ENCODE measurements around the gene ATP11A.

Gene ATP11A

GRCh38 chr13:112887151-112887550 lies 197.3 kb downstream of the ATP11A start:
- no peak for DNase-seq (ENCODE audit: low read depth, low spot score)
- POLR2A ChIA-PET: no interaction called here
- CTCF ChIA-PET: interaction anchor here (0.9 to 3.1 kb wide), 4 partner anchors 13 to 280 kb away, joined by 3 to 20 read pairs (median 5); no protein-coding TSS in a partner anchor

DNA sequence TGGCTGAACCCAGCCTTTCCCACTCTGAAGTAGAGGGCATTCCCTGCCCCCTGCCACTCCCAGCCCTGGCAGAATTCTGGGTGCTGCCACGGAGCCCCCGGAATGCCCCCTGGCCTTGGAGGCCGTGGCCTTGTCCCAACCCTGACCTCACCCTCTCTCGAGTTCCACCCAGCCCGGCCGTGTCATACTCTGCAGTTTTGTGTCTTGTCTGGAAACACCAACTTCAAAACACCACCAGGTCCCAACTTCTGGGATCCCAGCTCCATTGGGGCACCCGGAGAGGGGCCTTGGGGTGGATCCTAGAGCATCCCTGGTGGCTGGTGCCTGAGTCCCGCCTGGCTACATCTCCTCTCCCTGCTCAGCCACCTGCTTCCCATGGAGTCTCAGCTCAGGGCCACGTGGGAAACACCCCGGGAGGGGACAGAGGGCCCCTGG lies 197.7 kb downstream of the ATP11A start:
- DNase-seq (ENCODE audit: low read depth, low spot score): no peak
- no peak for TF ChIP-seq CTCF (IDR thresholded peaks at IDR 0.05; ENCODE audit: insufficient read depth, low read length, missing control alignments)
- no peak overlapping the region for H3K4me3 ChIP-seq (ENCODE audit: low read depth, low read length)
- ChIA-PET CTCF (interaction anchor here (1.1 to 3.1 kb wide), 2 partner anchors 13 to 44 kb away, joined by 3 to 20 read pairs; no protein-coding TSS in a partner anchor), POLR2A (no interaction called here)

More at GRCh38 chr13:112887151-112887550, 197.3 kb downstream of the ATP11A start:
- no peak for TF ChIP-seq CTCF (IDR thresholded peaks at IDR 0.05; ENCODE audit: insufficient read depth, low read length, missing control alignments)
- H3K4me3 ChIP-seq (ENCODE audit: low read depth, low read length): no peak overlapping the region

DNA sequence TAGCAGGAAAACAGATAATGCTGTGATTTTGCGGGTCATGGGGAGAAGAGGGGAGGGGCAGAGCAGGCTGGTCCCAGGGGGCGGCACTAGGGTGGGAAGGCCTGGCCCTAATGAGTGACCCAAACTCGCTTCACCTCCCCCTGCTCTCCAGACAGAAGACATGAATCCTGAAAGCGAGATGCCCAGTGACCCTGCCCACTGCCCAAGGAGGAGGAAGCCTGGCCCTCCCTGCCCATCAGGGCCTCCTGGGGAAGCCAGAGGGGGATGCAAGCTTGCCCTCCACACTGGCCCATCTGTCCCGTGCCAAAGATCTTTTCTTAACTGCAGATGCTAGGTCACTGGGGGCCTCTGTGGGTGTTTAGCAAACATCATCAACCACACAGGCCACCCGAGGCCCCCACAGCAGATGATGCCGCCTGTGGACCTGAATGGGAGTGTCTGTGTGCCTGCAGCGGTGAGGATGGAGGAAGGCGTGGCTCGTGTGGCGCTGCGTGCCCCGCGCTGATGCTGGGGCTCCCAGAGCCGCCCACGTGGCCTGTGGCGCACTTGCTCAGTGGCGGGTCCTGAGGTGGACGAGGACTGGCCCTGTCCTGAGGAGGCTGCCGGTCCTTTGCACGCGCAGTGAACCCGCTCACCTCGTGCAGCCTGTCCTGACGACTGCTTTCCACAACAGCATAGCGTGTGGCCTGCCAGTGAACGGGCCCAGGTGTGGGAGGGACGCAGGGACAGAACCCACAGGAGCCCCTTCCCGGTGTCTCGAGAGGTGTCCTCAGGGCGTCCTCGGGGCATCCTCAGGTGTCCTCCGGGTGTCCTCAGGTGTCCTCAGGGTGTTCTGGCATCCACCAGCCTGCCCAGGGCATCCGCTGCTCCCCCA lies 198.6 kb downstream of the ATP11A start:
- POLR2A ChIA-PET: no interaction called here
- no peak overlapping the region for H3K4me3 ChIP-seq (ENCODE audit: low read depth, low read length)
- no peak for DNase-seq (ENCODE audit: low read depth, low spot score)
- CTCF ChIA-PET: no interaction called here
- TF ChIP-seq CTCF (IDR thresholded peaks at IDR 0.05; ENCODE audit: insufficient read depth, low read length, missing control alignments): no peak

DNA sequence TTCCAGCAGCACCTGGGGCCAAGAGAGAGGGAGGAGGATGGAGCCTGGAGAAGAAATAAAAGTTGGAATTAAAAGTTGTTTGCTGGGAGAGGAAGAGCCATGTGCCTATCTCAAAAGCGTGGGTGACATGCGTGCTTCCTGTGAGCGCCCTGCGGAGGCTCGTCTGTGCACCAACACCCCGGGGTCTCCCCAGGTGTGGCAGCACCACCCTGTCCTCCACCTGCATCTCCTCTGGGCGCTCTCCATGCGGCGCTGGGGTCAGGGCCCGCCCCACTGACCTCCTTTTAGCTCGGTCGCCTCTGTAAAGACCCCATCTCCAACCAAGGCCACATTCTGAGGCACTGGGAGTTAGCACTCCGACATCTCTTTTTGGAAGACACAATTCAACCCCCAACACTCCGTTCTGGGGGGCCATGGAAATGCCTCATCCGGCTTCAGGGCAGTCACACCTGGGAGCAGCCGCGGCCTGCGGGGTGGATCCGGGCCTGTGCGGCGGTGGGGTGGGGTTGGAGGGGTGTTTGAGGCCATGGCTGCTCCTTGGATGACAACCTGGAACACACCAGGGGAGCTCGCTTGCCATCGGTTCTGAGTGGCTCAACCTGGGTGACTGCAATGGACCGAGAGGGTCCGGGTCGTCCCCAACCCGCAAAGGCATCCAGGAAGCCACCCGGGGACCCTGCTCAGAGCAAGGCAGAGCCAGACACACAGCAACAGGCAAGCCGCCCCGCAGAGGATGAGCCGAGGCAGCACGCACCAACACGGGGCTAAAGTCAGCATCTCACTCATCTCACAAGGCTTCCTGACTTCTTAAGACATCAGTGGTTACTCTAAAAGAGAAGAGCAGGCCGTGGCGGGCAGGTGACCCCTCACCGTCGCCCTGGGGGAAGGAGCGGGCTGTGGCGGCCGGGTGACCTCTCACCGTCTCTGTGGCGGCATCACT lies 199.8 kb downstream of the ATP11A start:
- ChIA-PET CTCF (no interaction called here), POLR2A (no interaction called here)
- no peak for TF ChIP-seq CTCF (IDR thresholded peaks at IDR 0.05; ENCODE audit: insufficient read depth, low read length, missing control alignments)
- no peak for DNase-seq (ENCODE audit: low read depth, low spot score)
- H3K4me3 ChIP-seq (ENCODE audit: low read depth, low read length): no peak overlapping the region

- DNase-seq (ENCODE audit: low read depth, low spot score): no peak
- ChIA-PET POLR2A (no interaction called here), CTCF (no interaction called here)
- TF ChIP-seq CTCF (IDR thresholded peaks at IDR 0.05; ENCODE audit: insufficient read depth, low read length, missing control alignments): no peak
- H3K4me3 ChIP-seq (ENCODE audit: low read depth, low read length): no peak overlapping the region
These were observed 200.7 kb downstream of the ATP11A start for GRCh38 chr13:112890316-112891145.

Measured in AG04449 (cell line).